ENCODE data around the gene ORC3.
"Not testable (repeated sequence)": the region's sequence is repeated elsewhere in the genome, so short reads cannot be mapped to it uniquely, and the experiment has no call there.

Gene ORC3

DNA sequence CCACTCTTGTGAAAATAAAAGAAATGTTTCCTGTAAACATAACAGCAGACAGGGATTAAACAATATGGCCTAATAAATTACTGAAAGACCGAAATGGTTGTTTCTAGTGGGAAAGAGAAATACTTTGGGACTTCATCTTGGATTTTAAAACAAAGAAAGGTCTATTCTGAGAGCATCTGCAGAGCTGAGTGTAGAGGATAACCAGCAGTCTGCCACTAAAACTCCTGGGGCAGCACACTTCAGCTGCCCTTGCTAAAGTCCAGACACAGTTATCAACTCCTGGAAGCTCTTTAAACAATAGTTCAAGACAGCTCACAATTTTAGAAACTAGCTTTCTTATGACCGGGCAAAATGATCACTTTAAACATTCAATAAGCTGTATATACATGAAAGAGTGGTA lies 73.5 kb downstream of the ORC3 start:
- no peak for DNase-seq

DNA sequence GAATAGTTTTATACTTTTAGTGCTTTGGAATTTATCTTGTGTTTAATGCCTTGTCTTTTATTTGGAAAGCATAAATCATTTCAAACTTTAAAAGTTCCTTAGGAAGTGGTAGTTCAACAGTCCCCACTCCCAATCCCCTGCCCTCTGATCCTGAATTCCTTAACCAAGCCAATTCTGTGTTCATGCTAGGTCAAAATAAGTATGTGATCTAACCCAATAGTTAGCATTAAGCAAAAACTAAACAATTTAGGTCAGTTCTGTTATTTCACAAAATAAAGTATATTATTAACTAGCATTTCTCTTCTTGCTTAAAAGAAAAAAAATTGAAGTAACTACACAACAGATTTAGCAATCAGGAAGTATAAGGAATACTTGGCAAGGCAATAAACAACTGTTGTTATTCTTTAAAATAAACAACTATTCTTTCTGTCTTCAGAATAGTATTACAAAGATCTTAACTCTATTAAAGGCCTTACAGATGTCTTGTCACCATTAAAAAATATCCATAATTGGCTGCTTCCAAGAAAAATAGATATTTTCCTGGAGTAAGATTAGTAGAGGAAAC lies 75.1 kb downstream of the ORC3 start:
- DNase-seq = no peak

DNA sequence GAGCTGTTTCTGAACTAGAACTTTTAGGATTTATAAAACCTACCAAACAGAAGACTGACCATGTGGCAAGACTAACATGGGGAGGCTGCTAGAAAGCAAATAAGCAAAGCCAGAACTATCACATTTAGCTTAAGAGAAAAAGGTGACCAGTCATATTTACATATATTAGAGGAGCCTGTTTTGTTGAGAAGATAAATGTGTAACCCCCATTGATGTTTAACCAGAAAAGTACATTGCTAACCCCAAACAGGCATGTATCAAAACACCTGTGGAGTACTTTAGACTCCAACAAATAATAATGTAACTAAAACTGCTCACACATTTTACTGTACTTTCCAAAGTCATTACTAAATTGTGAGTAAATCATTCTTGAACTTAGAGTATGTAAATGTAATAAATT lies 77.1 kb downstream of the ORC3 start:
- DNase-seq = no peak

DNA sequence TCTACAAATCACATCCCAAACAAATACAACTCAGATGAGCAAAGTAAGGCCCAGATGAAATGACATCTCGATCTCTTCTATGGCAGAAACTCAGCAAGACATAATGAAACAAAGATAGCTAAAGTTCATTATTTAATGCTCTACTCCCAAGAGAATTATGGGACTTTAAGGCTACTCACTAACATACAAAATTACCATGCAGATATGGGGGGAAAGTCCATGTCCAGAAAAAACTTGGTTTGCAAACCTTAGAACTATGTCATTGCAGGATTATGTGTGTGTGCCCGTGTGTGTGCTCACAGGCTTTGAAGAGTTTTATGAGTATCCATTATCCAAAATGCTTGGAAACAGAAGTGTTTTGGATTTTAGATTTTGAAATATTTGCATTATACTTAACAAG lies 78.1 kb downstream of the ORC3 start:
- DNase-seq = no peak

DNA sequence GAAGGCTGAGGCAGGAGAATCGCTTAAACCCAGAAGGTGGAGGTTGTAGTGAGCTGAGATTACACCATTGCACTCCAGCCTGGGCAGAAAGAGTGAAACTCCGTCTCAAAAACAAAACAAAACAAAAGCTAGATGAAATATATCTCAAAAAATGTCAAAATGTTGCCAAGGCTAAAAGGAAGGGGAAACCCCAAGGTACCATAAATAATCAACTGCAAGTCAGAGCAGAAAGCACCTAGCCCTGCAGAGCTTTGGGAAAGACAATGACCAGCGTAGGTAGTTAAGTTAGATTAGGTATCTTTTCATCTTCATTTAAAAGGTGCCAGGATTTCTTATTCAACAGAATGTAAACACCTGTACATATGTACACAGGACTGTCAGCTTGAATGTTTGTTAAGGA lies 79.1 kb downstream of the ORC3 start:
- DNase-seq = no peak

DNA sequence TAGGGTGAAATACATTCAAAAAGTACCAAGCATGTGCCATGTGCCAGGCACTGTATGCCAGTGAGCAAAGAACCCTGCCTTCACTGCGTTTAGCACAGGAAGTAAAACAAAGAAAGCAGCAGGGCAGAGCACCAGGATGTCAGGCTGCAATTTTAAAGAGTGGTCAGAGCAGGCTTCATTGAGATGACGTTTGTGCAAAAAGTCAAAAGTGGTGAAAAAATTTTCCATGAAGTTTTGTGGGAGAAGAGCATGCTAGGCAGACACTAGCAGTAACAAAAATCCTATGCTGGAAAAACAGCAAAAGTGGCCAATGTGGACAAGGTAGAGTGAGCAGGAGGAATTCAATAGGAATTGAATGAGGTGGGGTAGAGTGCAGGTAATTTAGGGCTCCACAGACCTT lies 80.8 kb downstream of the ORC3 start:
- no peak for DNase-seq

DNA sequence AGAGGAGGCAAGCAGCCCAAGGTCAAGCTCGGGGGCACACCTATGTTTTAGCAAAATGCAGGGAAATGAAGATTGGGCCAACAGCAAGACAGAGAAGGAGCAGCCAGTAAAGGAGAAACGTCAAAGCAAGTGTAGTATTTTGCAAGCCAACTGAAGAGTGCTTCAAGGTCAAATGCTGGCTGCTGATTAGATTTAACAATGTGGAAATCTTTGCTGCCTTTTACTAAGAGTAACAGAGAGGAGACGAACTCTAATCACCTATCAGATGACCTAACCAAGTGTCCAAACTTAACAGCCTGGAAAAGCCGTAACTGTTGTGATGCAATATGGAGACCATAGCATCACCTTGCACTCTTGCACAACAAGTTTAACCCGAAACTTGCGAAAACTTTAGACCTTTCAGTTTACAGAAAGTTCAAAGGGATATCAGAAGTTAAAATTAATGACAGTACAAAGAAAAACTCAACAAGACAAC lies 81.7 kb downstream of the ORC3 start:
- DNase-seq = no peak

DNA sequence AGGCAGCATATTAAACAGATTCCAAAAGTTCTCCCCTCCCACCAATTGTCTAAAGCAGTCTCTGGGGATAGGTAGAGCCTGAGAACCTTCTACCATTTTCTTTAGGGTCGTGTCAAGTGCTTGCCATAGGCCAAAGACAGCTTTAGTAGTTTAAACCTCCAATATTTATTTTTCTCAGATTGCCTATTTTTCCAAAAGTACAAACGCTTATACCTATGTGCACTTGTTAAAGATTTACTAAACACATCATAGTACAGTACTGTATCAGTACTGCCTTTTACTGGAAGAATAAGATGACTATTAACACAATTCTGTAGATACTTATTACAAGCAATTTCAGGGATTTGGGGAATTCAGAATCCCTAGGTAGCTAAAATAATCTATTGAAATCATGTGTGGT lies 82.7 kb downstream of the ORC3 start:
- no peak for DNase-seq

DNA sequence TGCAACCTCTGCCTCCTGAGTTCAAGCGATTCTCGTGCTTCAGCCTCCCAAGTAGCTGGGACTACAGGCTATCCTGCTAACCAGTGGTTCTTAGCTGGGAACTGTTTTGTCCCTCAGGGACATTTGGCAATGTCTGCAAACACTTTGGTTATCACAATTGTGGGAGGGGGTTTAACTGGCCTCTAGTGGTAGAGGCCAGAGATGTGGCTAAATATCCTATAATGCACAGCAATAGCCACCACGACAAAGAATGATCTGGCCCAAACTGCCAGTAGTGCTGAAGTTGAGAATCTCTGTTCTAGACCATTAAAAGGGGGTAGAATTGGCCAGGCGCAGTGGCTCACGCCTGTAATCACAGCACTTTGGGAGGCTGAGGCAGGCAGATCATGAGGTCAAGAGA lies 83.3 kb downstream of the ORC3 start:
- DNase-seq = no peak

DNA sequence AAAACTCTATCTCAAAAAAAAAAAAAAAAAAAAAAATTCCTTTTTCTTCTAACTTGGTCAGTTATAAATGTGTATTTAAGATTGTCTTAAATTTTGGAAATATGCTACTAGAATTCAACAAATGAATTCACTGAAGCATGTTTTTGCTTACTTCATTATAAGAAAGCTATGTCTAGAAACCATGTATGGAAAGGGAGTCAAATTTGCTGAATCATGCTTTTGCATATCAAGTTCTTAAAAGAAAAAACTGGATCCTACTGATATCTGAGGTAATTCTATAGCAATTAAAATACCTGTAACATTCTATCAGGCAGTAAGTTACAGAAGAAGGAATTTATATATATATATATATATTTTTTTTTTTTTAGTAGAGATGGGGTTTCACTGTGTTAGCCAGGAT lies 84.4 kb downstream of the ORC3 start:
- no peak for DNase-seq

DNA sequence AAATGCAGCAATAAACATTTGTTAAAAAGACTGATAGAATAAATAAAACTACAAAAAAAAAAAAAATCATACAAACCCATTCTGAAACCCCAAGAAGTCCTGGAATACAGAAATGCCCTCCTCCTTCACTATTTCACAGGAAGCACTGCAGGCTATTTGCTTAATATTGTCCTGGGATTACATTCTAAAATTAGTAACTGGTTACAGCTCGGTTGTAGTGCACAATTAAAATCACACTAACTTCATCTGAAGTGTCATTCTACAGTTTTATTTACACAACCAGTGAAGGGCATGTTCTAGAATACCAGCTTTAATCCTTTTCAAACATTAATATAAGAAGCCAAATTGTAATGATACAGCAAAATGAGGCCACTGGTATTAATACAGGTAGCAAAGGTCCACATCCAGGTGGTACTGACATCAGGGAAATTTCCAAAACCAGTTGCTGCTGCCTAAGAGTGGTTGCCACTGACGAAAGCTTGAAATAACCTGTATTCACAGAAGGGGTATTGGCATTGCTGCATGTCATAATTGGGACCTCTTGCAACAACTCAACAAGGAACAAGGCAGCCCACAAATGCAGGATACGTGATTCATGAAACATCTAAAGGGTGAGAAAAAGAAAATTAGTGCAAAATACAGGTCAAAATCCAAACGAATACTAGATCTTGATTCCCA lies 85.2 kb downstream of the ORC3 start:
- DNase-seq = peak; percentile 25

DNA sequence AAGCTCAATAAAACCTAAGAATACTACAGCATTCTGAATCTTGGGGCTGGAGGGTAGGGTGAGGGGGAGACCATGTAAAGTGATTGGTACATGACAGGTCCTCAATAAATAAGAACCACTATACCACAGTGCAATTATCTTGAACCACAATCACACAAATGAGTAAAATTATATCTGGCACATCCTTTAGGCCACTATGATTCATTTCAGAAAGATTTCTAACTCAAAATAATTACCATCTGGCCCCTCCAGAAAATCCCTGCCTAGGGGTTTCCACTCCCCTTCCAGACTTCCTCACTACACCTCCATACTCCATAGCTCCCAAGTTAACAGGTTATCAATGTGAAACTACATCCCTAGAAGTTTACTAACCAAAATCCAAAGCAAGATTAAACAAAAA lies 92.4 kb downstream of the ORC3 start:
- DNase-seq = no peak

DNA sequence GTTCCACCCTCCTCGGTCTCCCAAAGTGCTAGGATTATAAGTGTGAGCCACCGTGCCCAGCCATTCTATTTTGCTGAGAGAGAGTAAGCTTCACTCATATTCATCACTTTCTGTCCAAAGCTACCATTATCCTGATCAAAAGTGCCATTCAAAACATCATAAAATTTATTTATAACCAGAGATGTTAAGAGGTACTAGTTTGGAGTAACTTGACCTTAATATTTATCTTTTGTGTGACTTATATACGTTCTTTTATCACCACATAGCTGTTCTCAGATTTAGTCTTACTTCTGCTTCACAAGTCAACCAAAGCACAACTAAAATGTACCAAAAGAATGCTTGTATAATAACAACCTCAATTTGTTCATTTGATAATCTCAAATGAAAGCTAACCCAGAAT lies 94.0 kb downstream of the ORC3 start:
- no peak for DNase-seq

DNA sequence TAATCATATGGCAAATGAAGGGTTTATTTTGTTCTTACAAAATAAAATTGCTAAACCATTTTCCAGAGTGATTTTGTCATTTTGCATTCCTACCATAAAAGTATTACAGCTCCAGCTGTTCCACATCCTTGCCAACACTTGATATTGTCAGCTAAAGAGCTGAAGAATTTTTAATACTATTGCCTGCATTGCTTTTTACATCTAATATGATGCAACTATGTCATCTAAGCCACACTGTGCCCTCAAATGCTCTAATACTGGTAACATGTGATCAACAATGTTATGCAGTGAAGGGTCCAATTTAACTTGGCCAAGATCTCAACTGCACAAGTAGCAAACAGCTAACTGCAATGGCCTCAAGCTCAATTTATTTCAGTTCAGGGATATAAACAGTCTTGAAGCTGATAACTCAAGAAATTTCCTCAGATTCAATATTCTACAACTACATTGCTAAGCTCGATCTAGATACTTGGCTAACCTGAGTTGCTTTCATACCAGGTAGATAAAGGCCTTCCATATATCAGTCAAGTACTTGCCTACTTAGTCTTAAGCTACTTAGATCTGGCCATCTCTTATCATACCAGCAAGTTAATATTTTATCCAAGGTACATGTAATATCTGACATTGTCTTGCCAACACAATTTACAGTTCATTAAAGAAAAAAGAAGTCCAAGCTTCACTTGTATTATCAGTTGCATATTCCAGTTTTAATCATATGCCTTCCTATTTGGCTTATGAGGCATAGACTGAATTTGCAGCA lies 95.1 kb downstream of the ORC3 start:
- no peak for DNase-seq

DNA sequence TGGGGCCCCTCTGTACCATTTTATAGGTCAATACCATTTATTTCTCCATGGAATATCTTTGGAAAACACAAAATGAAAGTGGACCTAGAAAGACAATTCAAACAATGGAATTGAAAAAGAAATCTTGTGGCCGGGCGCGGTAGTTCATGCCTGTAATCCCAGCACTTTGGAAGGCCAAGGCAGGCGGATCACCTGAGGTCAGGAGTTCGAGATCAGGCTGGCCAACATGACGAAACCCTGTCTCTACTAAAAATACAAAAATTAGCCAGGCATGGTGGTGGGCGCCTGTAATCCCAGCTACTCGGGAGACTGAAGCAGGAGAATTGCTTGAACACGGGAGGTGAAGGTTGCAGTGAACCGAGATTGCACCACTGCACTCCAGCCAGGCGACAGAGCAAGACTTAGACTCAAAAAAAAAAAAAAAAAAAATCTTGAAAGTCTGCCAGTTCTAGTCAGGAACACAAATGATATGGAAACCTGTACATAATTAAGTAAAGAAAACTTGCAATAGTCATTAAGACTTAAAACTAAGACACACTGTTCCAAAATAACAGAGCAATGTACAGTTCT lies 96.8 kb downstream of the ORC3 start:
- DNase-seq = not testable (repeated sequence)

DNA sequence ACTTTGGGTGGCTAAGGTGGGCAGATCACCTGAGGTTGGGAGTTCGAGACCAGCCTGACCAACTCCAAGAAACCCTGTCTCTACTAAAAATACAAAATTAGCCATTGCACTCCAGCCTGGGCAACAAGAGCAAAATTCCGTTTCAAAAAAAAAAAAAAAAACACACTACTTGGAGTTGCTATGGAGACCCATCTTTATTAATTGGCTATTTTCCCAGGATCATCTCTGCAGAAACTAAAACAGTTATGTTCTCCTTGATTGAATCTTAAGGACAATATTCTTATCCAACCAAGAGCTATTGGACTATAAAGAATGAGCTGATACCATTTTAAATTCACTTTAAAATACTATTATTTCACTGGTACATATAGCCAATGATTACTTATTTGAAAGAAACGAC lies 97.4 kb downstream of the ORC3 start:
- no peak for DNase-seq

DNA sequence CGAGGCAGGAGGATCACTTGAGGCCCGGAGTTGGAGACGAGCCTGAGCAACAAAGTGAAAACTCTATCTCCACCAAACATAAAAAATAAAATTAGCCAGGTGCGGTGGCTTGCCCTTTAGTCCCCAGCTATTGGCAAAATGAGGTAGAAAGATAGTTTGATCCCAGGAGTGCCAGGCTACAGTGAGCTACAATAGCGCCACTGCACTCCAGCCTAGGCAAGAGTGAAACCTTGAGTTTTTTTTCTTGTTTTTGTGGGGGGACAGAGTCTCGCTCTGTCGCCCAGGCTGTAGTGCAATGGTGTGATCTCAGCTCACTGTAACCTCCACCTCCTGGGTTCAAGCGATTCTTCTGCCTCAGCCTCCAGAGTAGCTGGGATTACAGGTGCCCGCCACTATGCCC lies 98.0 kb downstream of the ORC3 start:
- not testable (repeated sequence) for DNase-seq

DNA sequence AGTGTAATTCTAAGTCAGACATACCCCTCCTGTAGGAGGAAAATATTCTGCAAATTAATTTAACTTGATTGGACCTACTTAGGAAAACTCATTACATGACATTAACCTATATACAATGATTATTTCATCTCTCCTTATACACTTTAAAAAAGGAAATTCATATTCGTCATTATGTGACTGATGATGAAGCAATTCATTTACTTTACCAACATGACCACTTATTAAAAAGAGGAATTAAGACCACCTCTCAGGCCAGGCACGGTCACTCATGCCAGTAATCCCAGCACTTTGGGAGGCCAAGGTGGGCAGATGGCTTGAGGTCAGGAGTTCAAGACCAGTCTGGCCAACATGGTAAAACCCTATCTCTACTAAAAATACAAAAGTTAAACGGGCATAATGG lies 100.5 kb downstream of the ORC3 start:
- DNase-seq = no peak

DNA sequence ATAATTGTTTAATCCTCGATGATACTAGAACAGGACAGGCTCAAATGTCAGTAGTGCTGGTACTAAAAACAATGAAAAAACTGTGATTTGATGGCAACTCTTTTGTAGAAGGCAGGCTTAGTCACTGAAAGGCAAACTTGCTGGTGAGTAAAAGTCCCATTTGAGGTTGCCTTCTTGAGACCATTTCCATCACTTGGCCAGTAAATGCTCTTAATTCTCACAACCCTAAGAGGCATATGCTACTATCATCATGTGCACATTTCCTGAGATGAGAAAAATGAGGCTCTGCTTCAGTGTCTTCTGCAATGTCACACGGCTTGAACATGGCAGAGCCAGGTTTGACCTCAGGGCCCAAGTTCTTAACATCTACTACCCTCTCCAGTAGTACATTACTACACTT lies 102.2 kb downstream of the ORC3 start:
- no peak for DNase-seq

DNA sequence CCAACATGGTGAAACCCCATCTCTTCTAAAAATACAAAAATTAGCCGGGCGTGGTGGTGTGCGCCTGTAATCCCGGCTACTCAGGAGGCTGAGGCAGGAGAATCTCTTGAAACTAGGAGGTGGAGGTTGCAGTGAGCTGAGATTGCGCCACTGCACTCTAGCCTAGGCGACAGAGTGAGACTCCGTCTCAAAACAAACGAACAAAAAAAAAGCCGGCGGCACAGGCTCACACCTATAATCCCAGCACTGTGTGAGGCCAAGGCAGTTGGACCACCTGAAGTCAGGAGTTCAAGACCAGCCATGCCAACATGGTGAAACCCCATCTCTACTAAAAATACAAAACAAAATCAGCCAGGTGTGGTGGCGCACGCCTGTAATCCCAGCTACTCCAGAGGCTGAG lies 106.9 kb downstream of the ORC3 start:
- DNase-seq = not testable (repeated sequence)

DNA sequence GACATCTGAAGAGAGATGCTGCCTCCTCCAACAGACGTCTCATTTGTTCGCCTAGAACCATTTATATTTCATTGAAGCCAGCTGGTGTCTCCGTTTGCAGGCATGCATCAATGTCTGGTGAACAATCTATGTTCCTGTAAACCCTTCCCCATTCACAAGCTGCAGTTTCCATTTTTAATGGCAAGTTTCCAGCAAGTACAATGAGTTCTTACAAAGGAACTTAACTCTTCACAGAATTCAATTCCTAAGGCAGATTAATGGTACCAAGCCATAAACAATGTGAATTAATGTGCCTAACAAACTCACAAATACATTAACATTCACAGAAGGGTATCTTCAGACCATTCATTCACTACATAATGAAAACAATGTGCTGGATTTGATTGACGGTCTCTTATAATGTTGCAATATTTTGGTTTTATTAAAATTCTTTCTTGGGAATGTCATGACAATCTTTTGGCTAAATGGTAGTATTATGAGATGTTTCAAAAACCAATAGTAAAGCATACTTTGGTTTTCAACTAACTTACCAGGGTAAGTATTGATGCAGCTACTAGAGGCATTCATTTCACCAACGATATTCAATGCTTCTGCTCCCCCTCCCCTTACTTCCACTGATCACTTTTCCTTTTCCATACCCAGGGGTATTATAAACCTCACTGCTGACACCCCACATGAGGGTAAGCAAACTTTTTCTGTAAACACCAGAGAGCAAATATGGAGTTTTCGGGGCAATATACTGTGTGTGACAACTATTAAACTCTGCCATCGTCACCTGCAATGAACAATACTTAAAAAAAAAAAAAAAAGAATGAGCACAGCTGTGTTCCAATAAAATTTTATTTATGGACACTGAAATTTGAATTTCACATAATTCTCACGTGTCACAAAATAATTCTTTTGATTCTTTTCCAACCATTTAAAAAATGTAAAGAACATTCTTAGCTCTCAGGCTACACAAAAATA lies 107.9 kb downstream of the ORC3 start:
- peak; percentile 63 for DNase-seq

DNA sequence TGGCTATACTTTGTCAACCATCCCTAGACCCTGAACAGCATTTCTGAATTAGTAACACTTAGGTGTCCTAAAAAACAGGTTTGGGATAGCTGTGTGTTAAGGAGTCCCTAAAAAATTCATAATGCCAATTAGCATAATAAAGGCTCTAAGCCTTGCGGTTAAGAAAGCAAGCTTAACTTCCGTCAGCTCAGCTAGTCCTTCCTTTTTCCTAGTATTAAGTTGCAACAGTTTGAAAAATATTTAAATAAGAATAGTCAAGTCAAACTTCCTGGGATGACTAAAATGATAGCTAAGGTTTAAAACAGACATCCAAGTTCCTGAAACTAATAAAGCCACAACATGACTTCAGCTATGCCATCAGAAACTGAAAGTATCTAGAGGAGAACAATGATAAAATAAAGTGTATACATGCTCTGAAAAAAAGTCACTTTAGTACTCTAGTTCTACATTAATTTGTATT lies 108.6 kb downstream of the ORC3 start:
- no peak for DNase-seq

DNA sequence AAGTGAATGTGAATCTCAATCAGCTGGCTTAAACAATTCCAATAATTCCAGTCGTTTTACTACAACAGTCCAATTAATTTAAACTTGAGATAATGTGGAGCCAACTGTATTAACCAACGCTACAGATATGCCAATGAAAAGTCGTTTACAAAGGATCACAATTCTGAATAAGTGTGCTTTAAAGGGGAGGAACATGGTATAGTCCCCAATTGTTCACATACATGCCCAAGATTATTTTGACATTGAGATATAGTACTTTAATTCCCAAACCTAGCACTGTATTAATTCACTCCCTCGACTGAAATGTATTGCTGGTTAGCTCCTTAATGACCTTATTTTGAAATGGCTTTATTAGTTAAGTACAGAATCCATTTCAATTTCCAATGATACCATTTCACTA lies 109.6 kb downstream of the ORC3 start:
- DNase-seq = no peak
